ENCODE results near the gene AP1S1.

DNA sequence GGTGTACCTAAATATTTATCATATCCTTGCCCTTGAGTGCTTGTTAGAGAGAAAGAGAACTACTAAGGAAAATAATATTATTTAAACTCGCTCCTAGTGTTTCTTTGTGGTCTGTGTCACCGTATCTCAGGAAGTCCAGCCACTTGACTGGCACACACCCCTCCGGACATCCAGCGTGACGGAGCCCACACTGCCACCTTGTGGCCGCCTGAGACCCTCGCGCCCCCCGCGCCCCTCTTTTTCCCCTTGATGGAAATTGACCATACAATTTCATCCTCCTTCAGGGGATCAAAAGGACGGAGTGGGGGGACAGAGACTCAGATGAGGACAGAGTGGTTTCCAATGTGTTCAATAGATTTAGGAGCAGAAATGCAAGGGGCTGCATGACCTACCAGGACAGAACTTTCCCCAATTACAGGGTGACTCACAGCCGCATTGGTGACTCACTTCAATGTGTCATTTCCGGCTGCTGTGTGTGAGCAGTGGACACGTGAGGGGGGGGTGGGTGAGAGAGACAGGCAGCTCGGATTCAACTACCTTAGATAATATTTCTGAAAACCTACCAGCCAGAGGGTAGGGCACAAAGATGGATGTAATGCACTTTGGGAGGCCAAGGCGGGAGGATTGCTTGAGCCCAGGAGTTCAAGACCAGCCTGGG, 15.9 kb upstream of the AP1S1 start:
- TF ChIP-seq, protein P1, sequence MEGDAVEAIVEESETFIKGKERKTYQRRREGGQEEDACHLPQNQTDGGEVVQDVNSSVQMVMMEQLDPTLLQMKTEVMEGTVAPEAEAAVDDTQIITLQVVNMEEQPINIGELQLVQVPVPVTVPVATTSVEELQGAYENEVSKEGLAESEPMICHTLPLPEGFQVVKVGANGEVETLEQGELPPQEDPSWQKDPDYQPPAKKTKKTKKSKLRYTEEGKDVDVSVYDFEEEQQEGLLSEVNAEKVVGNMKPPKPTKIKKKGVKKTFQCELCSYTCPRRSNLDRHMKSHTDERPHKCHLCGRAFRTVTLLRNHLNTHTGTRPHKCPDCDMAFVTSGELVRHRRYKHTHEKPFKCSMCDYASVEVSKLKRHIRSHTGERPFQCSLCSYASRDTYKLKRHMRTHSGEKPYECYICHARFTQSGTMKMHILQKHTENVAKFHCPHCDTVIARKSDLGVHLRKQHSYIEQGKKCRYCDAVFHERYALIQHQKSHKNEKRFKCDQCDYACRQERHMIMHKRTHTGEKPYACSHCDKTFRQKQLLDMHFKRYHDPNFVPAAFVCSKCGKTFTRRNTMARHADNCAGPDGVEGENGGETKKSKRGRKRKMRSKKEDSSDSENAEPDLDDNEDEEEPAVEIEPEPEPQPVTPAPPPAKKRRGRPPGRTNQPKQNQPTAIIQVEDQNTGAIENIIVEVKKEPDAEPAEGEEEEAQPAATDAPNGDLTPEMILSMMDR (IDR thresholded peaks at IDR 0.05; ENCODE audit: poor library complexity): peak; percentile 96
- no peak for TF ChIP-seq EZH2phosphoT487 (IDR thresholded peaks at IDR 0.05; ENCODE audit: low read depth, severe bottlenecking, unreplicated experiment)
- TF ChIP-seq EZH2 (IDR thresholded peaks at IDR 0.05; ENCODE audit: borderline replicate concordance): no peak
